ENCODE measurements around the gene NPLOC4.

DNA sequence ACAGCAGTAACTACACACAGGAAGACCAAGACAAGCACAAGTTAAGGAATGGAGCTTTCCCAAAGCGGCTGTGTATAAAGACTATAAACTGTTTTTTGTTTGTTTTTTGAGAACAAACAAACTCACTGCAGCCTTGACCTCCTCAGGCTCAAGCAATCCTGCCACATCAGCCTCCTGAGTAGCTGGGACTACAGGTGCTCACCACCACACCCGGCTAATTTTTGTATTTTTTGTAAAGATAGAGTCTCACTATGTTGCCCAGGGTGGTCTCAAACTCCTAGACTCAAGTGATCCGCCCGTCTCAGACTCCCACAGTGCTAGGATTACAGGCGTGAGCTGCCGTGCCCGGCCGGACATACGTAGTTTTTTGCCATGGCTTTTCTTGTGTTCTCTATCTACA lies 23.5 kb upstream of the NPLOC4 start:
- TF ChIP-seq GATA2 (CRISPR knock-in tag; IDR thresholded peaks at IDR 0.05) = no peak
- TF ChIP-seq, protein P1, sequence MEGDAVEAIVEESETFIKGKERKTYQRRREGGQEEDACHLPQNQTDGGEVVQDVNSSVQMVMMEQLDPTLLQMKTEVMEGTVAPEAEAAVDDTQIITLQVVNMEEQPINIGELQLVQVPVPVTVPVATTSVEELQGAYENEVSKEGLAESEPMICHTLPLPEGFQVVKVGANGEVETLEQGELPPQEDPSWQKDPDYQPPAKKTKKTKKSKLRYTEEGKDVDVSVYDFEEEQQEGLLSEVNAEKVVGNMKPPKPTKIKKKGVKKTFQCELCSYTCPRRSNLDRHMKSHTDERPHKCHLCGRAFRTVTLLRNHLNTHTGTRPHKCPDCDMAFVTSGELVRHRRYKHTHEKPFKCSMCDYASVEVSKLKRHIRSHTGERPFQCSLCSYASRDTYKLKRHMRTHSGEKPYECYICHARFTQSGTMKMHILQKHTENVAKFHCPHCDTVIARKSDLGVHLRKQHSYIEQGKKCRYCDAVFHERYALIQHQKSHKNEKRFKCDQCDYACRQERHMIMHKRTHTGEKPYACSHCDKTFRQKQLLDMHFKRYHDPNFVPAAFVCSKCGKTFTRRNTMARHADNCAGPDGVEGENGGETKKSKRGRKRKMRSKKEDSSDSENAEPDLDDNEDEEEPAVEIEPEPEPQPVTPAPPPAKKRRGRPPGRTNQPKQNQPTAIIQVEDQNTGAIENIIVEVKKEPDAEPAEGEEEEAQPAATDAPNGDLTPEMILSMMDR (IDR thresholded peaks at IDR 0.05 in 2 of 3, conservative IDR thresholded peaks at IDR 0.05 in 1 of 3; ENCODE audit: insufficient read depth in 2 of 3, low read depth in 1 of 3, low read length in 3 of 3) = no peak

All from K562 (cell line).